OCI-LY3 (cell line): ENCODE data around the gene OSBPL3.

Experiments
- H2AFZ ChIP-seq: fragments of 200-600, 300-600 bp; shearing (Covaris generic); 2 replicates; pipeline ENCODE4 v1.6.0; 2014; ENCODE audit warnings: antibody characterized with exemption, low read depth, low read length
- H3K27ac ChIP-seq: fragments of 200-600, 300-600 bp; sonication (generic); 2 replicates; pipeline ENCODE4 v1.5.1; 2014; ENCODE audit warnings: mild to moderate bottlenecking, low read length, moderate library complexity, mixed read lengths
- H3K27me3 ChIP-seq: fragments of 200-600, 300-600 bp; sonication (generic); 2 replicates; pipeline ENCODE4 v1.6.1; 2014; ENCODE audit warnings: low read depth, low read length, mixed read lengths
- H3K36me3 ChIP-seq: fragments of 200-600, 300-600 bp; sonication (generic); replicated peaks from 2 replicates; pipeline ENCODE3; 2014; ENCODE audit warnings: low read depth, low read length, mixed read lengths
- H3K4me1 ChIP-seq: fragments of 300-600, 200-600 bp; sonication (generic); 2 replicates; pipeline ENCODE4 v1.6.1; 2014; ENCODE audit warnings: low read length, mixed read lengths
- H3K4me2 ChIP-seq: fragments of 200-600, 300-600 bp; sonication (generic); 2 replicates; pipeline ENCODE4 v1.6.1; 2014; ENCODE audit warnings: low read length, mixed read lengths
- H3K4me3 ChIP-seq: fragments of 300-600, 200-600 bp; sonication (generic); 2 replicates; pipeline ENCODE4 v1.5.1; 2014; ENCODE audit warnings: antibody characterized with exemption, mild to moderate bottlenecking, low read length, moderate library complexity
- H3K79me2 ChIP-seq: fragments of 300-600, 200-600 bp; shearing (Covaris generic); 2 replicates; pipeline ENCODE4 v1.6.1; 2014; ENCODE audit warnings: mild to moderate bottlenecking, low read length, mixed read lengths
- H3K9ac ChIP-seq: fragments of 300-600, 200-600 bp; shearing (Covaris generic); 2 replicates; pipeline ENCODE4 v1.6.0; 2014; ENCODE audit warnings: mild to moderate bottlenecking, low read length, moderate library complexity
- H3K9me3 ChIP-seq: fragments of 200-600, 300-600 bp; shearing (Covaris generic); 2 replicates; pipeline ENCODE4 v1.6.1; 2014; ENCODE audit warnings: low read length, mixed read lengths; ENCODE audit not compliant: insufficient read depth
- H4K20me1 ChIP-seq: fragments of 200-600, 300-600 bp; sonication (generic); 2 replicates; pipeline ENCODE4 v1.6.1; 2016; ENCODE audit warnings: low read length, mixed read lengths; ENCODE audit not compliant: insufficient read depth
- CTCF ChIP-seq: fragments of 200-600, 300-600 bp; sonication (generic); IDR thresholded peaks from 2 replicates; pipeline ENCODE4 v1.5.1; 2014; ENCODE audit warnings: antibody characterized with exemption, low read length, low read depth
- EZH2phosphoT487 ChIP-seq: fragments of 200-600 bp; shearing (Covaris generic); IDR thresholded peaks from 2 replicates; pipeline ENCODE4 v1.6.1; 2018; ENCODE audit warnings: antibody characterized with exemption, mixed run types, low read depth

Gene OSBPL3

GRCh38 chr7:24786306-24786705 is 193.7 kb downstream of the OSBPL3 start:
- Histone ChIP-seq H3K9ac (no peak overlapping the region), H2AFZ (no peak overlapping the region), H3K27ac (no peak overlapping the region), H3K79me2 (no peaks in the 10 kb centered on the region), H3K27me3 (no peaks in the 10 kb centered on the region), H3K4me2 (no peak overlapping the region), H3K4me3 (no peak overlapping the region), H4K20me1 (no peaks in the 10 kb centered on the region), H3K4me1 (no peaks in the 10 kb centered on the region), H3K9me3 (no peaks in the 10 kb centered on the region), H3K36me3 (no peaks in the 10 kb centered on the region)
- TF ChIP-seq EZH2phosphoT487 (no peak), CTCF (no peak)

GRCh38 chr7:24784277-24784676 is 195.7 kb downstream of the OSBPL3 start:
- no peaks in the 10 kb centered on the region for H3K9me3 ChIP-seq
- H3K4me3 ChIP-seq: no peak overlapping the region
- H2AFZ ChIP-seq: no peak overlapping the region
- no peak overlapping the region for H3K9ac ChIP-seq
- TF ChIP-seq EZH2phosphoT487 (no peak), CTCF (no peak)
- no peaks in the 10 kb centered on the region for H3K36me3 ChIP-seq
- no peaks in the 10 kb centered on the region for H3K27me3 ChIP-seq
- H3K4me1 ChIP-seq: peaks cover 6% of the 10 kb centered on the region
- no peak overlapping the region for H3K27ac ChIP-seq
- no peak overlapping the region for H3K4me2 ChIP-seq
- no peaks in the 10 kb centered on the region for H4K20me1 ChIP-seq
- H3K79me2 ChIP-seq: no peaks in the 10 kb centered on the region

GRCh38 chr7:24783698-24784097 is 196.3 kb downstream of the OSBPL3 start:
- Histone ChIP-seq H3K4me3 (no peak overlapping the region), H3K4me2 (no peak overlapping the region), H3K27ac (no peak overlapping the region), H3K4me1 (peaks cover 12% of the 10 kb centered on the region), H3K79me2 (no peaks in the 10 kb centered on the region), H3K36me3 (no peaks in the 10 kb centered on the region), H2AFZ (no peak overlapping the region), H4K20me1 (no peaks in the 10 kb centered on the region), H3K27me3 (no peaks in the 10 kb centered on the region), H3K9me3 (no peaks in the 10 kb centered on the region), H3K9ac (no peak overlapping the region)
- TF ChIP-seq CTCF (no peak), EZH2phosphoT487 (no peak)

GRCh38 chr7:24781106-24781505 is 198.9 kb downstream of the OSBPL3 start:
- no peaks in the 10 kb centered on the region for H3K79me2 ChIP-seq
- no peak overlapping the region for H3K27ac ChIP-seq
- no peak for TF ChIP-seq CTCF
- TF ChIP-seq EZH2phosphoT487: no peak
- H4K20me1 ChIP-seq: no peaks in the 10 kb centered on the region
- H3K4me2 ChIP-seq: no peak overlapping the region
- H3K36me3 ChIP-seq: no peaks in the 10 kb centered on the region
- no peak overlapping the region for H3K4me3 ChIP-seq
- no peaks in the 10 kb centered on the region for H3K27me3 ChIP-seq
- H3K9ac ChIP-seq: no peak overlapping the region
- no peaks in the 10 kb centered on the region for H3K9me3 ChIP-seq
- peaks cover 19% of the 10 kb centered on the region for H3K4me1 ChIP-seq
- no peak overlapping the region for H2AFZ ChIP-seq
